GM21381 (cell line): ENCODE measurements around the gene SHISA5.
"Not testable (repeated sequence)": the region's sequence is repeated elsewhere in the genome, so short reads cannot be mapped to it uniquely, and the experiment has no call there.

Experiments used
- ATAC-seq: cut with Tn5 transposase; IDR thresholded peaks from one replicate; pipeline ENCODE4 v1.9.1; 2021; ENCODE audit warnings: mild to moderate bottlenecking, moderate library complexity; ENCODE audit not compliant: unreplicated experiment

SHISA5 gene

GRCh38 chr3:48461767-48462166 is 42.2 kb downstream of the SHISA5 start:
- ATAC-seq, result not testable (repeated sequence)

GRCh38 chr3:48460517-48460902 is 43.5 kb downstream of the SHISA5 start:
- ATAC-seq, result no peak

DNA sequence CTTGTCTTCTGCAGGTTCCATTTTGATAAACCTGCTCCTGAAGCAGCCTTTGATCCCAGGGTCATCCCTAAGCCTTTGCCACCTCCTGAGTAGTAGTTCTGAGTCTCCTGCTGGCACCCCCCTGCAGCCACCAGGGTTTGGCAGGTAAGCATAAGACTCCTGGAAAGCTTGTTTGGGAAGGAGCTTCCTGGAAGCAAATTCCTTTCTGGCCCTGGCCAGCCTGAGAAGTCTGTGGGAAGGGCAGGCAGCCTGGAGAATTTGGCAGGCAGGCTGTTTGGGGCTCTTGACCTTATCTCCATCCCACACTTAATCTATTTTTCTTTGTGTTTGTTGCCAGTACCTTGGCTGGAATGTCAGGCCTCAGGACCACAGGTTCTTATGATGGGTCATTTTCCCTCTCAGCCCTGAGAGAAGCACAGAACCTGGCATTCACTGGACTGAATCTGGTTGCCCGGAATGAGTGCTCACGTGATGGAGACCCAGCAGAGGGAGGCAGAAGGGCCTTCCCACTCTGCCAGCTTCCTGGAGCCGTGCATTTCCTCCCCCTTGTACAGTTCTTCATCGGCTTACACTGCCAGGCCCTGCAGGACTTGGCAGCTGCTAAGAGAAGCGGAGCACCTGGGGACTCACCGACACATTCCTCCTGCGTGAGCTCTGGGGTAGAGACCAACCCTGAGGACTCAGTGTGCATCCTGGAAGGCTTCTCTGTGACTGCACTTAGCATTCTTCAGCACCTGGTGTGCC is 44.0 kb downstream of the SHISA5 start:
- ATAC-seq, result no peak

- no peak for ATAC-seq
These were observed 44.6 kb downstream of the SHISA5 start for GRCh38 chr3:48459331-48459730.

DNA sequence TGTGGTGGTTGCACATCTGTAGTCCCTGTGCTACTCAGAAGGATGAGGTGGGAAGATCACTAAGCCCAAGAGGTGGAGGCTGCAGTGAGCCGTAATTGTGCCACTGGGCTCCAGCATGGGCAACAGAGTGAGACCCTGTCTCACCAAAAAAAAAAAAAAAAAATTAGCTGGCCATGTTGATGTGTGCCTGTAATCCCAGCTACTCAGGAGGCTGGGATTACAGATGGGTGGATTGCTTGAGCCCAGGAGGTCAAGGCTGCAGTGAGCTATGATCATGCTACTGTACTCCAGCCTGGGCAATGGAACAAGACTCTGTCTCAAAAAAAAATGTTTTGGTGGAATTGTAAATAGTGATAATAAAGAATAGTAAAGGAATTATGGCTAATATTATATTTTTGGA is 47.5 kb downstream of the SHISA5 start:
- ATAC-seq, result no peak

GRCh38 chr3:48451270-48451669 is 52.7 kb downstream of the SHISA5 start:
- ATAC-seq, result no peak

DNA sequence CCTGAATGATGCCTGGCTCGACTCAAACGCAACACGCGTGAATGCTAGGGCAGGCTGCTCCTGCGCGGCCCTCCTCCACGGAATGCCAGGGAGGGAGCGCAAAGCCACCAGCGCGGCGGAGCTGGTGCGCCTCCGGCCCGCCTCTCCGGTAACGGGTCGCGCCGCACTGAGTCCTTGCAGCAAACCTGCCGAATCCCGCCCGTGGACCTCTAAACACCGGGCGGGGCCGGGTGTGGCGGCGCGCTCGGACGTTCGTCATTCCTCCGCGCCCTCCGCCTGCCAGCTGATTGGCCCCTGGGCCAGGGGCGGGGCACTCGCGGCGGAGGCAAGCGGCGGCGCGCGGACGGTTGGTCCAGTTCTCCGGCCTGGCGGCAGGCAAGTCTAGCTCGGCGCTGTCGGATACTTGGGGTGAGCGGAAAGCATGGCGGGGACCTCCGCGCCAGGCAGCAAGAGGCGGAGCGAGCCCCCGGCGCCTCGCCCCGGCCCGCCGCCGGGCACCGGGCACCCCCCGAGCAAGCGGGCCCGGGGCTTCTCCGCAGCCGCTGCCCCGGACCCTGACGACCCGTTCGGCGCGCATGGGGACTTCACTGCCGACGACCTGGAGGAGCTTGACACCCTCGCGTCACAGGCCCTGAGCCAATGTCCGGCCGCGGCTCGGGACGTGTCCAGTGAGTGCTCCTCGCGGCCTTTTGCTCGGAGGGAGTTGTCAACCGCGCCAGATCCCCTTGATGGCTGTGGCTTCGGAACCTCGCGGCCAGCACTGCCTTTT is 57.4 kb downstream of the SHISA5 start, which contains the start of gene ATRIP:
TSS of gene ATRIP (plus strand) at position 313 of the 769 bp plus-strand sequence. CDS start at position 422, 109 bp downstream.
- ATAC-seq, result peak; percentile 84

DNA sequence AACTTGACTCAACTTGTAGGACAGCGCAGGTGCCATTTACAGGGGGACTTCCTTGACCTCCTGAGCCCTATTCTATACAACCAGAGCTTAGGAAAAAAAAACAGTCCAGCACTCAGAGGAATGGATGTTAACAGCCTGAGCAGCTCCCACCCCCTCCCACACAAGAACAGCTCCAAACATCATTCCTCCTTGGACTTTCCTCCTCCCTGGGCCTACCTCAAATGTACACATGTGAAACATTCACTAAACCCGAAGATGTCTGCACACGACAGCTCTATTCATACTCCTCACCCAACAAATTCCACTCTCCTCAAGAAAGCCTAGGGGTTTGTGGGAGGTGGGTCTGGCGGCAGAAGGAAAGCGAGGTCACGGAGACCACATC is 57.9 kb downstream of the SHISA5 start:
- no peak for ATAC-seq

- no peak for ATAC-seq
These were observed 58.6 kb downstream of the SHISA5 start for GRCh38 chr3:48445277-48445882.

- no peak for ATAC-seq
These were observed 62.0 kb downstream of the SHISA5 start for GRCh38 chr3:48441940-48442339.

- no peak for ATAC-seq
These were observed 63.4 kb downstream of the SHISA5 start for GRCh38 chr3:48440590-48440958.

GRCh38 chr3:48439820-48440589 is 64.0 kb downstream of the SHISA5 start, which contains the start of the genes CCDC51 and TMA7:
CCDC51 (minus strand) TSS chr3:48440119; CDS start chr3:48435128, 4,991 bp downstream.
TMA7 (plus strand) TSS chr3:48440257; CDS start chr3:48440297, 40 bp downstream.
- ATAC-seq, result peak; percentile 93

DNA sequence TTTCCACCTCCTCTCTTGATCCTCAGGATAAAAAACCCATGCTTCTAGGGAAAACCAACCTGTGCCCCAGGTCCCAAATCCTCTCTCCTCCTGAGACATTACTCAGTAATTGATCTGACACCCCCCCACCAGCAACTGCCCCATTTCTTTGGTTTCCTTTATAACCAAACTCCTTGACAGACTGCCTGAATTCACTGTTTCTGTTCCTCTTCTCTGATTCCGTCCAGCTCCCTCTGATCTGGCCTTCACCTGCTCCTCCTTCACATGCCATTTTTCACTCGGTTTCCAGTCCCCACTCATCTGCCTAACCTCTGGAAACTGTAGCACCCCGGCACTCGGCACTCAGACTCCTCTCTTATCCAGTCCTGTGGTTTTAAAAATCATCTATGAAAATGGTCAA is 66.2 kb downstream of the SHISA5 start:
- ATAC-seq, result no peak

DNA sequence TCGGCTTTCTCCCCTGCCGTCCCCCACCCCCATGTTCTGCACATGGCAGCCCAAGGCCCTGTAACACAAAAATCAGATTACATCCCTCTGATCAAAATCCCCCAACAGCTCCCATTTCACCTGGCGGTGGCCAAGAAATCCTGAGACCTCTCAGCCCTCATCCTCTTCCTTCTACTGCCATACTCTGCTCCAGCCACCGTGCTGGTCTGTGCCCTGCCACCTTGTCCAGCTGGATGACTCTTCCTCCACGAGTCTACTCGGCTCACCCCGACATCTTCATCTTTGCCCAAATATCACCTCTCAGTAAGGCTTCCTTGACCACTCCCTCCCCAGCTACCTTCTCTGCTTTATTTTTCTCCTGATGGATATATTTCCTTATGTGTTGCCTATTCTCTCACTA is 67.1 kb downstream of the SHISA5 start:
- ATAC-seq, result no peak

DNA sequence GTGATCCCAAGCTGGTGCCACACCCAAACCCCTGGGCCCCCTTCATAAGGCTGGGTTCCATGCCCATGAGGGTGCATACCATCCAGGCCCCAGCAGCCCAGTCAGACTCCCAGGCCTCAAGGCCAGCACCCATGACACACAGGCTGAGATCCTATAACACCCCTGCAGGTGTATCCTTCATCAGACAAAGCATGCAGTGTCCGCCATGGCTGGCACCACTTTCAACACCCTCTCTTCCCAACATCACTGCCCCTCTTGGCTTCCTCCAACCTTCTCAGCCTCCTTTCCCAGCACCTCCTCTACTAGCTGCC is 67.5 kb downstream of the SHISA5 start:
- ATAC-seq, result no peak

GRCh38 chr3:48435774-48436476 is 68.0 kb downstream of the SHISA5 start:
- ATAC-seq, result no peak

GRCh38 chr3:48435223-48435595 is 68.8 kb downstream of the SHISA5 start:
- no peak for ATAC-seq

DNA sequence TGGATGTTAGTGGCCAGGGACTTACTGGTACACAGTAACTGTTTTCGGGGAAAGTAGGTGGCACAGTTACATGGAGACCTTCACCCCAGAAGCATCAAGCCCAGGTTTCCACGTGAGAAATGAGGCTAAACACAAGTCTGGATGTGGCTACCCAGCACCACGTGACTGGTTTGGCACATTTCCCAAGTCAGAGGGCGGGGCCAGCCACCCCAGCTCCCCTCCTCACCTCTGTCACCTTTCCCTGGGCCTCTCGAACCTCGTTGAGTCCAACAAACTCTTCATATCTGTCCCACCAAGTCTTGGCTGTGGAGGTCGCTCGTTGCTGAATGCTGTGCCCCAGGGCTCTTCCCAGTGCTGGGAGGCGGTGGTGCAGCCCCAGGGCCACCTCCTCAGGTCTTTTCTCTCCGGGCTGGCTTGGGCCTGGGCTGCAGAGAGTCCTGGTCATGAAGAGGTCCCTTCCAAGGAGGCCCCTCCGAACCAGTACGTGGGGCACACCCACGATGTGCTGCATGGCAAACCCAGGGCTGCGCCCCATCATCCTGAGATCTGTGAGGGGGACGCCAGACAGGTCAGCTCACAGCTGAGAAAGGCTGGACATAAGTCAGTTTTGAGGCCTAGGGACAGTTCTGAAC is 69.3 kb downstream of the SHISA5 start:
- ATAC-seq, result no peak

DNA sequence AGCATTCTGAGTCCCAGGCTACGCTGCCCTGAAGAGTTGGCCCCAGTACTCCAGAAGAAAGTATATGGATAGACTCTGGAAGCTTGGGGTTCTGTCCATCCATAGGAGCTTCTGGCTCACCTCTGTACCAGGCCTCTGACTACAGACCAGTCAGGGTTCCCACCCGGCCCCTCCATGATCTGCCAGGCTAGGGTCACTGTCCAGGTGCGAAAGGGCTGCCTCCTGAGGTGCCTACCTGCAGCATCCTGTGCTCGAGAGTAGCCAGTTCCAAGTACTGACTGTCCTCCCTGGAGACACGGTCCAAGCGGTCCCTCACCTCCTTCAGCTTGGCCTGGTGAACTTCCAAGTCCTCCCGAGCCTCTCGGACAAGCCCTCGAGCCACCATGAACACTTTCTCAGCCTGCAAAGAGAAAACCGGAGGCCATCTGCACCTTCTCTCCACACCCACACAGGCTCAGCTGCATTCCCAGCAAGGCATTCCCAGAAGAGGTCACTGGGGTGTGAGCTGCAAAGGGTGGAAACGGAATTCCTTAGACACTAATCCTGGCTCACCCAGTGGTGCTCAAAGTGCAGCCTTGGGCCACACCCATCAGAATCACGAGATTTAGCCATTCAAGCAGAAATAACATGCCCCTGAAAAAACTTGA is 70.4 kb downstream of the SHISA5 start:
- no peak for ATAC-seq
